ENCODE data around the gene PHF21B.

- no peak for TF ChIP-seq CTCF (IDR thresholded peaks at IDR 0.05)
- TF ChIP-seq POLR2A (IDR thresholded peaks at IDR 0.05), result no peak
These were observed 10.3 kb upstream of the PHF21B start for GRCh38 chr22:45019861-45020655.
